K562 (cell line): Measurements from ENCODE around the gene ARL5C. TPM values are rescaled to one million over a fixed set of nuclear protein-coding genes. Genes with fewer than 3 reads are reported as not detected.

Experiments
- ATAC-seq: fragments of 200-7000 bp; cut with Tn5 transposase; 3 replicates; pipeline ENCODE4 v1.9.1; 2020; ENCODE audit warnings: moderate library complexity
- BruUV-seq: library from RNA; stranded (reverse); fragments of 400-500 nt; replicated peaks from 2 replicates; lab custom pipeline; 2021; lab: Mats Ljungman, UMichigan
- CTCF ChIA-PET: fragments of 300-600 bp; formaldehyde crosslinking; extraction: SDS; loops from one replicate; lab custom pipeline; 2021; ENCODE audit warnings: low intra/inter-chr PET ratio; lab: Yijun Ruan, JAX
- POLR2A ChIA-PET: fragments of 300-600, 350-650 bp; sonication (Branson Sonifier 250); formaldehyde crosslinking; extraction: SDS; loops from one replicate; lab custom pipeline; 2021; ENCODE audit warnings: antibody characterized with exemption, inconsistent platforms; lab: Yijun Ruan, JAX
- DNase-seq, 4 experiments: peaks; one replicate each; pipeline versions ENCODE4 v3.0.0 to v3.0.0-alpha.2; 2011 to 2018; ENCODE audit warnings: low spot score in 3 of 4, mixed read lengths in 3 of 4; ENCODE audit errors: extremely low read depth in 1 of 4
- FAIRE-seq: peaks from 2 replicates; lab custom pipeline; 2011; peaks lifted over from hg19 to GRCh38; lab: Jason Lieb, UNC
- H2AFZ ChIP-seq: 2 replicates; pipeline ENCODE4 v1.6.0; 2011; ENCODE audit warnings: low read depth, low read length, control low read depth, inconsistent platforms
- H3K27ac ChIP-seq: fragments of 200-600 bp; 3 replicates; pipeline ENCODE4 v1.8.0; 2011; ENCODE audit warnings: low read depth, mild to moderate bottlenecking, control low read depth, inconsistent platforms, low read length, moderate library complexity, mixed read lengths; ENCODE audit errors: extremely low read depth
- H3K27me3 ChIP-seq, 2 experiments: fragments of 300-600 bp in 1 of 2; 2 replicates in 1 of 2; 3 replicates in 1 of 2; pipeline versions ENCODE4 v1.6.0 to v1.8.0; 2011; ENCODE audit warnings: inconsistent platforms in 2 of 2, low read length in 2 of 2, mild to moderate bottlenecking in 1 of 2, mixed read lengths in 1 of 2, moderate library complexity in 1 of 2; ENCODE audit not compliant: control insufficient read depth in 2 of 2, insufficient read depth in 2 of 2
- H3K36me3 ChIP-seq: fragments of 300-600 bp; 3 replicates; pipeline ENCODE4 v1.8.0; 2011; ENCODE audit warnings: mild to moderate bottlenecking, low read length, inconsistent platforms; ENCODE audit not compliant: control insufficient read depth, insufficient read depth
- H3K4me1 ChIP-seq, 2 experiments: fragments of 200-600 bp in 1 of 2; replicated peaks in 1 of 2; 2 replicates in 1 of 2; 3 replicates in 1 of 2; pipeline versions ENCODE4 v1.5.1 to v1.8.0; 2011; ENCODE audit warnings: inconsistent platforms in 2 of 2, low read length in 2 of 2, mild to moderate bottlenecking in 1 of 2, mixed read lengths in 1 of 2, moderate library complexity in 1 of 2; ENCODE audit not compliant: control insufficient read depth in 2 of 2, insufficient read depth in 2 of 2
- H3K4me2 ChIP-seq: 2 replicates; pipeline ENCODE4 v1.6.1; 2011; ENCODE audit warnings: low read length, control low read depth, inconsistent platforms, mixed read lengths; ENCODE audit not compliant: insufficient read depth
- H3K4me3 ChIP-seq: fragments of 200-600 bp; sonication (generic), shearing (Covaris generic); 2 replicates; pipeline ENCODE4 v1.5.1; 2016; ENCODE audit warnings: control low read depth, inconsistent platforms
- H3K79me2 ChIP-seq: fragments of 200-600 bp; 3 replicates; pipeline ENCODE4 v1.8.0; 2011; ENCODE audit warnings: low read length, inconsistent platforms; ENCODE audit not compliant: control insufficient read depth, insufficient read depth
- H3K9ac ChIP-seq, 2 experiments: 2 replicates each; pipeline versions ENCODE4 v1.6.0 to v1.6.1; 2011; ENCODE audit warnings: low read depth in 2 of 2, low read length in 2 of 2, control low read depth in 1 of 2, inconsistent platforms in 1 of 2, mild to moderate bottlenecking in 1 of 2, mixed read lengths in 1 of 2; ENCODE audit not compliant: insufficient read depth in 1 of 2
- H3K9me1 ChIP-seq: one replicate; pipeline ENCODE4 v1.6.0; 2011; ENCODE audit warnings: inconsistent platforms, mild to moderate bottlenecking, low read length, moderate library complexity; ENCODE audit not compliant: control insufficient read depth, insufficient read depth
- H3K9me3 ChIP-seq: replicated peaks from 2 replicates; pipeline ENCODE4 v1.5.1; 2011; ENCODE audit warnings: low read depth, low read length, inconsistent platforms; ENCODE audit not compliant: control insufficient read depth, insufficient read depth
- H4K20me1 ChIP-seq: replicated peaks from 2 replicates; pipeline ENCODE4 v1.6.1; 2011; ENCODE audit warnings: low read length, inconsistent platforms, mixed read lengths; ENCODE audit not compliant: control insufficient read depth, insufficient read depth
- DIDO1 ChIP-seq: fragments of 450-650 bp; IDR thresholded peaks from 2 replicates; pipeline ENCODE4 v1.6.1; 2016; ENCODE audit warnings: low read depth, missing biosample characterization, missing genetic modification characterization
- FOXA1 ChIP-seq: fragments of 450-650 bp; IDR thresholded peaks from 2 replicates; pipeline ENCODE4 v1.6.1; 2016; ENCODE audit warnings: mild to moderate bottlenecking, borderline replicate concordance
- ILK ChIP-seq: fragments of 450-650 bp; IDR thresholded peaks from 2 replicates; pipeline ENCODE4 v1.6.1; 2016; ENCODE audit warnings: missing genetic modification characterization, low read depth, mild to moderate bottlenecking, missing compliant biosample characterization, moderate library complexity, borderline replicate concordance
- MAX ChIP-seq: sonication (generic); formaldehyde crosslinking; IDR thresholded peaks from 2 replicates; pipeline ENCODE4 v1.9.0; 2022; ENCODE audit warnings: mild to moderate bottlenecking, missing genetic modification reagents
- NFYB ChIP-seq: IDR thresholded peaks from 2 replicates; pipeline ENCODE4 v1.6.1; 2011; ENCODE audit warnings: mild to moderate bottlenecking, moderate library complexity; ENCODE audit not compliant: insufficient read length; ENCODE audit errors: extremely low read depth
- PYGO2 ChIP-seq: fragments of 450-650 bp; IDR thresholded peaks from 2 replicates; pipeline ENCODE4 v1.6.1; 2016; ENCODE audit warnings: mild to moderate bottlenecking, missing genetic modification characterization, moderate library complexity, missing compliant biosample characterization
- RAD51 ChIP-seq: fragments of 450-650 bp; IDR thresholded peaks from 2 replicates; pipeline ENCODE4 v1.7.1; 2016; ENCODE audit warnings: low read depth, mild to moderate bottlenecking, borderline replicate concordance
- RBM25 ChIP-seq: fragments of 200-400 bp; formaldehyde crosslinking; IDR thresholded peaks from 2 replicates; pipeline ENCODE4 v1.6.1; 2018; ENCODE audit warnings: low read length, low read depth, moderate library complexity; ENCODE audit not compliant: severe bottlenecking
- SMAD4 ChIP-seq: fragments of 250-450 bp; sonication (Bioruptor Pico); conservative IDR thresholded peaks from 2 replicates; pipeline ENCODE4 v1.8.0; 2021; ENCODE audit warnings: inconsistent platforms, mild to moderate bottlenecking, moderate library complexity
- TFE3 ChIP-seq: fragments of 450-650 bp; formaldehyde crosslinking; IDR thresholded peaks from 2 replicates; pipeline ENCODE4 v1.4.0; 2020; ENCODE audit warnings: mild to moderate bottlenecking, mixed read lengths
- USF2 ChIP-seq: sonication (generic); formaldehyde crosslinking; IDR thresholded peaks from 2 replicates; pipeline ENCODE4 v1.5.0; 2020; ENCODE audit warnings: missing genetic modification reagents
- ZNF398 ChIP-seq: fragments of 250-450 bp; sonication (Bioruptor Pico); IDR thresholded peaks from 2 replicates; pipeline ENCODE4 v1.8.0; 2021; ENCODE audit warnings: moderate library complexity, mild to moderate bottlenecking, inconsistent platforms
- WGBS: fragments of 100-300 bp; shearing (Covaris generic); methylation state at CpG from one replicate; pipeline ENCODE4 v1.1.6; 2016; ENCODE audit warnings: low coverage, mixed read lengths; ENCODE audit not compliant: insufficient coverage; ENCODE audit errors: missing lambda C conversion rate; 5-methylcytosine and 5-hydroxymethylcytosine counted together
- in situ Hi-C: fragments of 300-500 bp; cut with MboI; formaldehyde crosslinking; loops from 4 replicates; pipeline ENCODE4 v1.15.0; 2018; ENCODE audit warnings: inconsistent platforms, mixed read lengths
- intact Hi-C: fragments of 100-400 bp; cut with micrococcal nuclease; formaldehyde crosslinking; loops from 2 replicates; pipeline ENCODE4 v1.14.2; 2022
- polyA plus RNA-seq, 8 experiments: library from polyadenylated mRNA; depleted of rRNA in 4 of 8; stranded (reverse) in 5 of 8; unstranded in 3 of 8; fragments of >200 nt; fragmentation: Nextera tagmentation in 2 of 8; fragmentation: Illumina TruSeq in 1 of 8; extraction: Ambion mirVana in 2 of 8; extraction: Trizol in 1 of 8; gene quantifications; 2 replicates each; pipeline versions ENCODE4 v1.2.1 to v1.2.3, GENCODE V29; 2011 to 2014; ENCODE audit warnings: inconsistent platforms in 1 of 8, missing spikeins in 1 of 8
- total RNA-seq, 7 experiments: library from RNA; depleted of rRNA in 6 of 7; stranded (reverse); fragments of >200 nt in 6 of 7; fragmentation: Illumina TruSeq in 2 of 7; extraction: Trizol in 2 of 7; gene quantifications; 2 replicates each; pipeline versions ENCODE4 v1.2.1 to v1.2.3, GENCODE V29; 2011 to 2021; ENCODE audit warnings: low replicate concordance in 1 of 7

The ARL5C gene
- total and polyA plus RNA-seq, 9 of the 15 experiments (the other 6 are each of a cell fraction or from before 2014, with no cell fraction given): not detected

- in situ Hi-C loops (no loop called here), intact Hi-C loops (no loop called here)
- TF ChIP-seq ILK (tag): no peak
- TF ChIP-seq ZNF398 (CRISPR knock-in tag): no peak
- peak; percentile 31; the same call in 1 of the 2 replicates for TF ChIP-seq RAD51
- no peak for TF ChIP-seq SMAD4 (CRISPR knock-in tag)
- no peak for TF ChIP-seq FOXA1
- TF ChIP-seq PYGO2 (tag): no peak
- peak; percentile 76 for TF ChIP-seq NFYB
- no peak for TF ChIP-seq RBM25
- TF ChIP-seq USF2: peak; percentile 39
- no peak for TF ChIP-seq DIDO1 (tag)
- TF ChIP-seq TFE3 (CRISPR knock-in tag): peak; percentile 32
- TF ChIP-seq MAX (CRISPR knock-in tag): no peak
- H3K4me1 ChIP-seq: peaks cover 6 to 8% of the 10 kb centered on the region in 2 experiments; a peak in 3 of 5 replicates
- no peaks in the 10 kb centered on the region for H3K79me2 ChIP-seq
- no peak overlapping the region for H2AFZ ChIP-seq
- no TSS peak for BruUV-seq
- 14% methylated on average over 5 of the region's 5 CpGs for WGBS
- H3K4me2 ChIP-seq: no peak overlapping the region
- H3K9me1 ChIP-seq: no peaks in the 10 kb centered on the region
- ATAC-seq (no peak), DNase-seq (peak in 1 of 4 experiments; percentile 32), FAIRE-seq (no peak)
- peaks cover 17 to 63% of the 10 kb centered on the region in 2 experiments for H3K27me3 ChIP-seq
- no peak overlapping the region for H3K9ac ChIP-seq
- H3K9me3 ChIP-seq: no peaks in the 10 kb centered on the region
- no peaks in the 10 kb centered on the region for H4K20me1 ChIP-seq
- H3K4me3 ChIP-seq: no peak overlapping the region
- no peak overlapping the region for H3K27ac ChIP-seq
- CTCF ChIA-PET: no interaction called here
- POLR2A ChIA-PET: no interaction called here
- H3K36me3 ChIP-seq: no peaks in the 10 kb centered on the region
These were observed 47.1 kb downstream of the ARL5C start for GRCh38 chr17:39118674-39119419.
